ENCODE measurements around the gene HNRNPA1.
A peak's percentile ranks its signal among the peaks of the same experiment; 100 is the strongest.
"Not testable (repeated sequence)": the region's sequence is repeated elsewhere in the genome, so short reads cannot be mapped to it uniquely, and the experiment has no call there.

Gene HNRNPA1

GRCh38 chr12:54280468-54281260 lies at the start of gene HNRNPA1:
Gene HNRNPA1, plus strand, starts transcription at chr12:54280726. Its CDS starts 82 bp downstream, at chr12:54280808.
- DNase-seq (ENCODE audit: low read depth), result peak; percentile 86

GRCh38 chr12:54231269-54231668 lies 49.3 kb upstream of the HNRNPA1 start:
- not testable (repeated sequence) for DNase-seq (ENCODE audit: low read depth)

- no peak for DNase-seq (ENCODE audit: low read depth)
These were observed 47.7 kb upstream of the HNRNPA1 start for GRCh38 chr12:54232790-54233189.

- no peak for DNase-seq (ENCODE audit: low read depth)
These were observed 42.0 kb upstream of the HNRNPA1 start for GRCh38 chr12:54238531-54238930.

- DNase-seq (ENCODE audit: low read depth), result no peak
These were observed 40.9 kb upstream of the HNRNPA1 start for GRCh38 chr12:54239620-54240019.

- DNase-seq (ENCODE audit: low read depth), result no peak
These were observed 40.4 kb upstream of the HNRNPA1 start for GRCh38 chr12:54240129-54240528.

GRCh38 chr12:54240971-54241588 lies 39.4 kb upstream of the HNRNPA1 start:
- no peak for DNase-seq (ENCODE audit: low read depth)

GRCh38 chr12:54246011-54246641 lies 34.4 kb upstream of the HNRNPA1 start:
- no peak for DNase-seq (ENCODE audit: low read depth)

- no peak for DNase-seq (ENCODE audit: low read depth)
These were observed 31.0 kb upstream of the HNRNPA1 start for GRCh38 chr12:54249489-54249888.

GRCh38 chr12:54251667-54252284 lies 28.8 kb upstream of the HNRNPA1 start:
- DNase-seq (ENCODE audit: low read depth), result no peak

GRCh38 chr12:54253240-54253639 lies 27.3 kb upstream of the HNRNPA1 start:
- no peak for DNase-seq (ENCODE audit: low read depth)

GRCh38 chr12:54257332-54257731 lies 23.2 kb upstream of the HNRNPA1 start:
- DNase-seq (ENCODE audit: low read depth), result no peak

GRCh38 chr12:54258201-54258681 lies 22.3 kb upstream of the HNRNPA1 start:
- DNase-seq (ENCODE audit: low read depth), result no peak

- DNase-seq (ENCODE audit: low read depth), result peak; percentile 8
These were observed 21.1 kb upstream of the HNRNPA1 start for GRCh38 chr12:54259194-54260011.

GRCh38 chr12:54261815-54262402 lies 18.6 kb upstream of the HNRNPA1 start:
- DNase-seq (ENCODE audit: low read depth), result no peak

GRCh38 chr12:54262403-54262925 lies 18.1 kb upstream of the HNRNPA1 start:
- no peak for DNase-seq (ENCODE audit: low read depth)

- DNase-seq (ENCODE audit: low read depth), result no peak
These were observed 15.1 kb upstream of the HNRNPA1 start for GRCh38 chr12:54265364-54265812.

GRCh38 chr12:54266852-54267251 lies 13.7 kb upstream of the HNRNPA1 start:
- DNase-seq (ENCODE audit: low read depth), result no peak

GRCh38 chr12:54270345-54270744 lies 10.2 kb upstream of the HNRNPA1 start:
- no peak for DNase-seq (ENCODE audit: low read depth)

GRCh38 chr12:54272214-54272613 lies 8.3 kb upstream of the HNRNPA1 start:
- DNase-seq (ENCODE audit: low read depth), result no peak

- DNase-seq (ENCODE audit: low read depth), result no peak
These were observed 6.5 kb upstream of the HNRNPA1 start for GRCh38 chr12:54273981-54274380.

All from stimulated activated CD8-positive, alpha-beta memory T cell treated with anti-CD3 and anti-CD28 coated beads, Interleukin-7, amount 100 ng/mL, for 24 hours (primary cell).